ENCODE data around the gene MRPS24. TPM values are rescaled to one million over a fixed set of nuclear protein-coding genes. Genes with fewer than 3 reads are reported as not detected.

MRPS24 gene
- total RNA-seq, 1 donor from 2014 or later, result 54.6 TPM

DNA sequence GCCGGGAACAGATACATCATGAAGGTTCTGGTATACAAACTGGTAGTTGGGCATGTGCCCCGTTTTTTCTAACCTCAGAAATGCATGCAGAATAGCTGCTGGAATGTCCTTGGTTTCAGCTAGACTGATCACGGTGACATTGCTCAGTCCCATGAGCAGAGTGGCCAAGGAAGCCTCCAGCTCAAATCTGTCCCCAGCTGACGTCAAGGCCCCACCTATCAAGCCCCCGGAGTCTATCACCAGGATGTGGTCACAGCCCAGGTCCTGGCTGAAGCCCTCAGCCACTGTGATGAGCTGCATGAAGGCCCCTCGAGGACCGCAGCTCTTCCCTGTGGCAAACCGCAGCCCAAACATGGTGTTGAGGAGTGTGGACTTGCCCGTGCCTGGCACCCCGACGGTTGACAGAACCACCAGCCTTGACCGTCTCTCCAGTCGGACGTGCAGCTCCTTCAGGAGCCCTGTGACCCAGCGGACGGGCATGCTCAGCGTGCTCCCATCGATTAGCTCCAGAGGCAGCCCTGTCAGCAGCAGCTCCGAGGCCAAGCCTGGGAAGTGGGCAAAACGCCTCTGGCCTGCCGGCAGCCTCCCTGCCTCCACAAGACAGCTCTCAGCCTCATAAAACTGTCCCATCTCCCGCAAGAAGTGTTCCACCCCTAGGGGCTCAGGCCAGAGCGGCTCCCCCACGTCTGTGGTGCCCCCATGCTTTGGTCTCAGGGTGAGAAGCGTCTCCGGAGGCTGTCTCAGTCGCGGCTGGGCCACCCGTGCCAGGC is 7.8 kb upstream of the MRPS24 start:
- H3K4me1 ChIP-seq, result no peaks in the 10 kb centered on the region
- DNase-seq (ENCODE audit: low spot score), result no peak
- no peaks in the 10 kb centered on the region for H3K79me2 ChIP-seq (ENCODE audit: low read depth)
- H3K4me1 Mint-ChIP-seq, result peaks cover 4% of the 10 kb centered on the region
- H3K9me3 Mint-ChIP-seq, result no peaks in the 10 kb centered on the region
- no peaks in the 10 kb centered on the region for H3F3A ChIP-seq (ENCODE audit: low read depth)
- H3K4me2 ChIP-seq, result no peak overlapping the region
- no peaks in the 10 kb centered on the region for H4K20me1 ChIP-seq (ENCODE audit: low read depth)
- H3K9me3 ChIP-seq (ENCODE audit: low read depth), result no peaks in the 10 kb centered on the region
- H3K9ac ChIP-seq, result no peak overlapping the region
- no peak overlapping the region for H3K4me3 Mint-ChIP-seq
- peaks cover 6% of the 10 kb centered on the region for H3K27me3 Mint-ChIP-seq (ENCODE audit: insufficient read depth, low read depth)
- no peaks in the 10 kb centered on the region for H3K36me3 ChIP-seq
- H3K27ac ChIP-seq, result no peak overlapping the region
- no peak overlapping the region for H3K27ac Mint-ChIP-seq
- no peak overlapping the region for H2AFZ ChIP-seq (replicated peaks)
- H3K4me3 ChIP-seq, result no peak overlapping the region
- H3K27me3 ChIP-seq, result no peaks in the 10 kb centered on the region
- TF ChIP-seq EZH2phosphoT487 (IDR thresholded peaks at IDR 0.05), result no peak
- TF ChIP-seq, protein P1, sequence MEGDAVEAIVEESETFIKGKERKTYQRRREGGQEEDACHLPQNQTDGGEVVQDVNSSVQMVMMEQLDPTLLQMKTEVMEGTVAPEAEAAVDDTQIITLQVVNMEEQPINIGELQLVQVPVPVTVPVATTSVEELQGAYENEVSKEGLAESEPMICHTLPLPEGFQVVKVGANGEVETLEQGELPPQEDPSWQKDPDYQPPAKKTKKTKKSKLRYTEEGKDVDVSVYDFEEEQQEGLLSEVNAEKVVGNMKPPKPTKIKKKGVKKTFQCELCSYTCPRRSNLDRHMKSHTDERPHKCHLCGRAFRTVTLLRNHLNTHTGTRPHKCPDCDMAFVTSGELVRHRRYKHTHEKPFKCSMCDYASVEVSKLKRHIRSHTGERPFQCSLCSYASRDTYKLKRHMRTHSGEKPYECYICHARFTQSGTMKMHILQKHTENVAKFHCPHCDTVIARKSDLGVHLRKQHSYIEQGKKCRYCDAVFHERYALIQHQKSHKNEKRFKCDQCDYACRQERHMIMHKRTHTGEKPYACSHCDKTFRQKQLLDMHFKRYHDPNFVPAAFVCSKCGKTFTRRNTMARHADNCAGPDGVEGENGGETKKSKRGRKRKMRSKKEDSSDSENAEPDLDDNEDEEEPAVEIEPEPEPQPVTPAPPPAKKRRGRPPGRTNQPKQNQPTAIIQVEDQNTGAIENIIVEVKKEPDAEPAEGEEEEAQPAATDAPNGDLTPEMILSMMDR (IDR thresholded peaks at IDR 0.05), result no peak
- no peak for TF ChIP-seq EZH2 (IDR thresholded peaks at IDR 0.05)
- peaks cover 30% of the 10 kb centered on the region for H3K36me3 Mint-ChIP-seq

DNA sequence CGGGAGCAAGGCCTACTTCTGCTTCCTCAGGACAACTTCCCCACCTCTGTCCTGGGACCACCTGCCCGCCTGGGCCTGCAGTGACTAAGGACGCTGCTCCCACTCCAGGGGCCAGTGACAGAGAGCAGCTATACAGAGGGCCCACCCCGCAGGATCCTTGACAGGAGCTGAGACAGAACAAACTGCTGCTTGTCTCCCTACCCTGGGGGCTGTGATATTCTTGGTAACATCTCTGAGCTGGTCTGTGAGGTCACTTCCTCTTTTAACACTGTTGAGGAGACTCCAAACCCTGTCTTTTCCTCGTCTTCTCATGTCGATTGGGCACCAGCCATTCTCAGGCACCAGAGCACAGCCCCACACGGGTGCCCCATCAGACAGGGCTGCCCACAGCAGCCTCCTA is 6.9 kb upstream of the MRPS24 start:
- no peaks in the 10 kb centered on the region for H3K36me3 ChIP-seq
- peaks cover 25% of the 10 kb centered on the region for H3K36me3 Mint-ChIP-seq

DNA sequence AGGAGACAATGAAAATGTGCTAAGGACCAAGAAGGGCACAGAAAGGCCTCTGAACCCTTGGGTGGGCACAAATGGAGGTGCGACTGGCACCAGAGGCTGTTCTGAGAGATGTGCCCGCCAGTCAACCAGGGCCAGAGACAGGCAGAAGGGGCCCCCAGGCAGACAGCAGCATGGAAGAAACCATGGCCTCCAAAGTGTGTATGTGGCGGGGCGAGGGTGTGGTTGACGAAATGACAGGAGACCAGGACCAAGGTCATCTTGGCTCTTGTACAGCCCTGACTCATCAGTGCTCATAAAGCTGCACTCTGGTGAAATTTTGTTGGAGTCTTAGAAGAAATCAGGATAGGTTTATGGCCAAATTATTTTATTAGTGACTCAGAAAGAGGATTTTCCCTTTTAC is 4.0 kb upstream of the MRPS24 start:
- Histone ChIP-seq H2AFZ (replicated peaks) (no peak overlapping the region), H3K27me3 (peaks cover 6% of the 10 kb centered on the region), H3K27ac (no peak overlapping the region), H4K20me1 (ENCODE audit: low read depth) (no peaks in the 10 kb centered on the region), H3K9ac (no peak overlapping the region), H3K36me3 (no peaks in the 10 kb centered on the region), H3K4me2 (no peak overlapping the region), H3K9me3 (ENCODE audit: low read depth) (no peaks in the 10 kb centered on the region), H3K4me3 (no peak overlapping the region), H3K79me2 (ENCODE audit: low read depth) (no peaks in the 10 kb centered on the region), H3K4me1 (peaks cover 4% of the 10 kb centered on the region), H3F3A (ENCODE audit: low read depth) (no peaks in the 10 kb centered on the region)
- Mint-ChIP-seq H3K4me3 (no peak overlapping the region), H3K9me3 (no peaks in the 10 kb centered on the region), H3K27me3 (ENCODE audit: insufficient read depth, low read depth) (peaks cover 9% of the 10 kb centered on the region), H3K36me3 (peaks cover 19% of the 10 kb centered on the region), H3K27ac (no peak overlapping the region), H3K4me1 (peaks cover 17% of the 10 kb centered on the region)
- no peak for TF ChIP-seq EZH2 (IDR thresholded peaks at IDR 0.05)
- TF ChIP-seq EZH2phosphoT487 (IDR thresholded peaks at IDR 0.05), result no peak
- TF ChIP-seq, protein P1 (IDR thresholded peaks at IDR 0.05), result no peak
- DNase-seq (ENCODE audit: low spot score), result no peak

More for the DNA sequence above, 6.9 kb upstream of the MRPS24 start:
- peaks cover 6% of the 10 kb centered on the region for H3K4me1 Mint-ChIP-seq
- H3K27ac Mint-ChIP-seq, result no peak overlapping the region
- Histone ChIP-seq H3K27me3 (no peaks in the 10 kb centered on the region), H3K4me3 (no peak overlapping the region), H3F3A (ENCODE audit: low read depth) (no peaks in the 10 kb centered on the region), H3K4me2 (no peak overlapping the region), H3K9me3 (ENCODE audit: low read depth) (no peaks in the 10 kb centered on the region), H3K27ac (no peak overlapping the region), H3K79me2 (ENCODE audit: low read depth) (no peaks in the 10 kb centered on the region), H3K4me1 (no peaks in the 10 kb centered on the region), H4K20me1 (ENCODE audit: low read depth) (no peaks in the 10 kb centered on the region), H2AFZ (replicated peaks) (no peak overlapping the region), H3K9ac (no peak overlapping the region)
- no peak overlapping the region for H3K4me3 Mint-ChIP-seq
- peaks cover 4% of the 10 kb centered on the region for H3K27me3 Mint-ChIP-seq (ENCODE audit: insufficient read depth, low read depth)
- TF ChIP-seq, protein P1 (IDR thresholded peaks at IDR 0.05), result no peak
- TF ChIP-seq EZH2 (IDR thresholded peaks at IDR 0.05) (no peak), EZH2phosphoT487 (IDR thresholded peaks at IDR 0.05) (no peak)
- H3K9me3 Mint-ChIP-seq, result no peaks in the 10 kb centered on the region
- no peak for DNase-seq (ENCODE audit: low spot score)

All from neural progenitor cell (in vitro differentiated cells).